HG02610 (cell line): ENCODE data around the gene AOC2.
"Not testable (repeated sequence)": the region's sequence is repeated elsewhere in the genome, so short reads cannot be mapped to it uniquely, and the experiment has no call there.

Experiments
- ATAC-seq: cut with Tn5 transposase; IDR thresholded peaks from one replicate; pipeline ENCODE4 v1.9.1; 2021; ENCODE audit warnings: mild to moderate bottlenecking, moderate library complexity; ENCODE audit not compliant: unreplicated experiment

The AOC2 gene

DNA sequence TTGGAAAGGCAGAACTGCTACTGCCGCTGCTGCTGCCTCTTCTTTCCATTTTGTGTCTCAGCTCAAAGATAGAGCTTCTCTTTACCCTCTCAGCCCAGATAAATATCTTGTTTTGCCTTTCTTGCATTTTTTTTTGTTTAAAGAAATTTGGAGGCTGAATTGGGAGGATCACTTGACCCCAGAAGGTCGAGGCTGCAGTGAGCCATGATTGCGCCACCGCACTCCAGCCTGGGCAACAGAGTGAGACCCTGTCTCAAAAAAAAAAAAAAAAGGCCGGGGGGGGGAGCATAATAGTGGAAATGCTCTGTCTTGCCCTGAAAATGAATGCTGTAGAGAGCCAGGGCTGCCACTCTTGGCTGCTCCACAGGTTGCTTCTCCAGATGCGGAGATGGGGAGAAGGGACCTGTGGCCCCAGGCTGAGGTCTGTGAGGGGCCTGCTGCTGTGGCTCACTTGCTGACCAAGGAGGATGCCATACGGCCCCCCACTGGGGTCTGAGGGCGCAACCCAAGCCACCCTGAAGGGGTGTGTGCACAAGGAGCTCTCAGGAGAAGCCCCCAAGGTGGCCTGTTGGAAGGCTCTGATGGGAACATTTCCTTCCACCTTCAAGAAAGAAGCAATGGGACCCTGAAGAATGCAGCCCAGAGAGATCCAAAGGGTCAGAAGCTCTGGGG, 34.7 kb downstream of the AOC2 start:
- no peak for ATAC-seq

DNA sequence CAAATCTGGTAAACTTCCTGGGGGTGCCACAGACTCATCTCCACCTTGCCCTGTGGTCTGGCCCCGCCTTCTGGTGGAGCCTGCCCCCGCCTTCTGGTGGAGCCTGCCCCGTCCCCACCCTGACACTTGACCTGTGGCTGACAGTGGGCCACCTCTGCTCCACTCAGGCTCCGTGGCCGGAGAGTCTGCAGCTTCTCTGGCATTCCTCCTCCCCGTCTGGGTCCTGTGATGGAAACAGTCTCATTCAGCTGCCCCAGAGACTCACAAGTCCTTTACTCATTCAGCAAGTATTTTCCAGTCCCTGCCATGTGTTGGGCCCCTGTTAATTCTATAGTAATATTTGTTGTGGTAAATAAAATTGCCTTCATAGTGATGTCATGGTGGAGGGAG, 35.2 kb downstream of the AOC2 start:
- ATAC-seq, result no peak

DNA sequence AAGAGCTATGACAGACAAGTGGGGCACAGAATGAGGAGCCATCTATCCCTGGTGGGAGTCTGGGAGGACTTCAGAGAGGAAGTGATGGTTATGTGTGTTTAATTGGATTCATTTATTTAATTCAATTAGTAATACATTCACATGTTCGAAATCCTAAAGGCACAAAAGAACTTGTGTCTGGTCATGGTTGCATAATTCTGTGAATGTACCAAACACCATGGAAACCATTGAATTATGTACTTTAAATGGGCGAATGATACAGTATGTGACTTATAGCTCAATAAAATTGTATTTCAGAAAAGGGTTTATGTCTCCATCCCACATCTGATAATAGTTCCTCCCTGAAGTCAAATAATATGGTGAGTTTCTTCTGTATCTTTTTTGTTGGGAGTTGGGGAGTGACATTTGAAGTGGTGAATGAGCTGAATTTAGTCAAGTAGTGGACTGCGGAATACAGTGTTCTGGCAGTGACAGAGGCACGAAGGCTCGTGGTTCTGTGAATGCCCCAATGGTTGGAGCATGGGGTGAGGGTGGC, 36.5 kb downstream of the AOC2 start:
- no peak for ATAC-seq

DNA sequence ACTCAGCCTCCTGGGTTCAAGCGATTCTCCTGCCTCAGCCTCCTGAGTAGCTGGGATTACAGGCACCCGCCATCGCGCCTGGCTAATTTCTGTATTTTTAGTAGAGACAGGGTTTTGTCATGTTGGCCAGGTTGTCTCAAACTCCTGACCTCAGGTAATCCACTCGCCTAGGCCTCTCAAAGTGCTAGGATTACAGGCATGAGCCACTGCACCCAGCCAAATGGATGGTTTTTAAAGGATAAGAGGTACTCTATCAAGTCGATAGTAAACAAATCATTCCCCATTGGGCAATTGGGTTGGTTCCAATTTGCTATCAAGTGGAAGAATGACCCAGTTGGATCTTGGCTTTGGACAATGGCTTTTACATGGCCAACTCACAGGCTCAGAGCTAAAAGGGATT, 37.3 kb downstream of the AOC2 start:
- ATAC-seq, result not testable (repeated sequence)

DNA sequence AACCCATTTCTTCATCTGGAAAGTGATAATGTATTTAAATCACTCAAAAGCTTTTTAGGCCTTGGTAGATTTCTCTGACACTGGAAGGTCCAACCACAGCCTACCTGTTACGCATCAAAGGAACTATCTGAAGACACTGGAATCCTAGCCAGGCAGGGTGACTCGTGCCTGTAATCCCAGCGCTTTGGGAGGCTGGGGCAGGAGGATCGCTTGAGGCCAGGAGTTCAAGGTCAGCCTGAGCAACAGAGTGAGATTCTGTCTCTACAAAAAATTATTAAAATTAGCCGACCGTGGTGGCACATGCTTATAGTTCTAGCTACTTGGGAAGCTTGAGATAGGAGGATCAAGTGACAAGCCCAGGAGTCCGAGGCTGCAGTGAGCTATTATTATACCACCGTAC, 37.8 kb downstream of the AOC2 start:
- no peak for ATAC-seq

DNA sequence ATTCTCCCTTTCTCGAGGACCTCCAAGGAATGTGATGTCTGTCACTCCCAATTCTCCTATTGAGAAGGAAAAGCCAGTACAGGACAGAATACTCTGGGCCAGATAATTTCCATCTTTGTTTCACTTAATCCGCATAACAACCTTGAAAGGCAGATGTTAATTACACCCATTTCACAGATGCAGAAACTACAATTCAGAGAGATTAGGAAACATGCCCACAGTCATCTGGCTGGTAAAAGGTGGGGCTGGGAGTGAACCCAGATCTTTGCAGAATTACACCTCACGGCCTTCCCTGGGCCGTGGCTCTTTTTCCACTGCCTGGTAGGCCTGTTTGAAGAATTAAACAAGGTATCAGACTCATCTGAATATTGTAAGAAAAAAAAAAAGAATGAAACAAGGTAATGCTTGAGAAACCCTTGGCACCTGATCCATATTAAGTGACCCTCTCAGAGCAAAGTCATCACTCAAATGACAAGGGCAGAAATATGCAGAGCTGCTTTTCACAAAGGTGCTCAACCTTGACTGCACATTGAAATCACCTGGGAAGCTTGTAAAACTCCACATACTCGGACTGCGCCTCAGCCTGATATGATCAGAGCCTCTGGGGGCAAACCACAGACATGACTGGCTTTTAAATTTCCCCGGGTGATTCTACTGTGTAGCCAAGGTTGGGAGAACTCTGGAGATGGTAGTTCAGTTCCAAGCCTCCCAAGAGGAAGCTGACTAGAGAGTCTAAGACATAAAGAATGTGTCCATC, 39.6 kb downstream of the AOC2 start:
- ATAC-seq, result no peak

DNA sequence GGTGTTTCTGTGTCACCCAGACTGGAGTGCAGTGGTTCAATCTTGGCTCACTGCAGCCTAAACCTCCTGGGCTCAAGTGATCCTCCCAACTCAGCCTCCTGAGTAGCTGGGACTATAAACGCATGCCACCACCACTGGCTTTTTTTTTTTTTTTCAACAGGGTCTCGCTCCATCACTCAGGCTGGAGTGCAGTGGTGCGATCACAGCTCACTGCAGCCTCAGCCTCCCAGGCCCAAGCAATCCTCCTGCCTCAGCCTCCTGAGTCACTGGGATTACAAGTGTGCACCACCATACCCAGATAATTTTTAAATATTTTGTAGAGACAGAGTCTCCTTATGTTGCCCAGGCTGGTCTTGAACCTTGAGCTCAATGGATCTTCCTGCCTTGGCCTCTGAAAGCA, 41.4 kb downstream of the AOC2 start:
- not testable (repeated sequence) for ATAC-seq

DNA sequence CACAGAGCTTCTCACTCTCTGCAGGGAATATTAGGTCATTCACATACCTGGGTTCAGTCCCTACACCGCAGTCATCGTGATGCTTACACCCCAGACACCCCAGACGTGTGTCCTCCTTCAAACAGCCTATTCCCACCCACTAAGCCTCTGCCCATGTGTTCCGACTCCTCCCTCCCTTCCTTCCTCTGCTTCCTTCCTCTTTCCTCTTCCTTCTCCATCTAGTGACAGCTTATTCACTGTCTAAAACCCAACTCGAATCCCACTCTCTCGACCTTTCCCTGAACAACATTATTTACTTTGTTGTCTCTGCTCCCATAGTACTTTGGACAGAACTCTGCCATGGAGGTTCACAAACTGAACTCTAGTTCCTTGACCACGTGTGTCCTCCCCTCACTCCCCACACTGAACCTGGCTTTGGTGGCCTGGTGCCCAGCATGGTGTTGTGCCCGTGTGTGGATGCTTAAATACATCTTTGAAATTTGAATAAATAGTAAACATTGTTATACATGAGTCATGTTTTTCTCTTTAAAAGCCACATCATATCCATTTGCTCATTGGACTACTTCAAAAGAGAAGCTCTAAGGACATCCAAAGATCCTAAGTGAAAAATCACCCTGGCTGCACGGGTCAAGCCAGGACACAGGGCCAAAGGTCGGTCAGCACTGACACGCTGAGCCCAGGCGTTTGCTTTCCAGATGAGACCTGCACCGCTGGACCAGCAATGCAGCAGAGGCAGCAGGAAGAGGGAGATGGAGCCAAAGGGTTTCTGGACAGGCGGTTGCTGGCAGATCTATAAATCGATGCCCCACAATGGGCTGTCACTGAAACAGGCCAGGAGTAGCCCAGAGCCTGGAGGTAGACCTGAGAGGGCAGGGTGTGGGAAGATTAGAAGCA, 42.1 kb downstream of the AOC2 start:
- no peak for ATAC-seq

DNA sequence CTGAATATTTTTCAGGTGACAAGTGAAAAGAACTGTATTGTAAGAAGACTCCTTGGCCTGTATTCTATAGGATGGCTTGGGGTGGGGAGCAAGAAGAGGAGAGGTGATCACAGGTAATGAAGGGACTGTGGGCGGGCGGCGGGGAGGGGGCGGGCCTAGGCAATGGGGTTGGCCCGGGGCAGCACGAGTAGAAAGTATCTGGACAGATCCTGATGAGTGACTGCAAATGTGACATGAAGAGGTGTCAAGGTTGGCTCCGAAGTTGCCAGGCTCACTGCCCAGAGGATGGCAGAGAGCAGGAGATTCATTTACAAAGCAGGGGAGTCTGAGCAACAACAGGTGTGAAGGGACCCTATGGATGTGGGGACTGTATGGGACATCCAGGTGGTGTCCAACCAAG, 45.4 kb downstream of the AOC2 start:
- ATAC-seq, result no peak

DNA sequence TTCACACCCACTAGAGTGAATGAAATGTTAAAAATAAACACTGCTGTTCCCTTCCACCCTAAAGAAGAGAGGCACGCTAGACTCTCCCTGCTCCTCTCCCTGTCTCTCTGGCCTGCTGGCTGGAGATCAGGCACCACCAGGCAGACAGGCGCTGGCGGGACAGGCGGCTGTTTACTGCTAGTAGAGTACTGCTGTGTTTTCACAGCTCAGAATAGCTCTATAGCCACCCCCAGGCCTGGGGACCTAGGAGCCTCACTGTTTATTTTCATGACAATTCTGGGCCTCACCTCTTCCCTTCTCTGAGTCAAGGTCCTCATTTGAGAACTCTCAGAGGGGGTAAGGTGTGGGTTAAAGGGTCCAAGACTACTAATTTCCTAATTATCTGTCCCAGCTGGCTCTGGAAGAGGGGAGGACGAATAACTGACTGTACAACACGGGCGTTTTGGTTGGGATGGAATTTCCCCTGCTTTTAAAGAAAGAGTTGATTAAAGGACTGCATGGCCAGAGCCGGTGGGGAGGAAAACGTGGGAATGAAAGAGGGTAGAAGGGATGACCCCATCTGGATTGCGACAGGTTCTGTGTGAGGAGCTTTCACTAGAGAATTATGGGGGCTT, 47.3 kb downstream of the AOC2 start:
- no peak for ATAC-seq

DNA sequence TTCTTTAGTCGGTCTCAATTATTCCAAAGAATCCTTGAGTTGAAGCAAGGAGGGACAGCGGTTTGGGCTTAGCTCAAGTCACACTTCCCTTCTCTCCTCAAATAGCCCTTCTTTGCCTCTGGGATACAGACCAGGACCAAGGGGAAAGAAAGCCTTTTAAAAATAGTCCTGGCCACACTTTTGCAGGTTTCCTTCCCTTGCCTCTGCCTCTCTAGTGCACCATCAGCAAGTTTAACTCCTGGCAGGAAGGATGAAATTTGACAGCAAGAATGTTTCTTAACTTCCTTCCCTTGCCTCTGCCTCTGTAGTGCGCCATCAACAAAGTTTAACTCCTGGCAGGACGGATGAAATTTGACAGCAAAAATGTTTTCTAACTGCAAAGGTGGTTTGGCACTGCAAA, 49.0 kb downstream of the AOC2 start:
- ATAC-seq, result no peak

DNA sequence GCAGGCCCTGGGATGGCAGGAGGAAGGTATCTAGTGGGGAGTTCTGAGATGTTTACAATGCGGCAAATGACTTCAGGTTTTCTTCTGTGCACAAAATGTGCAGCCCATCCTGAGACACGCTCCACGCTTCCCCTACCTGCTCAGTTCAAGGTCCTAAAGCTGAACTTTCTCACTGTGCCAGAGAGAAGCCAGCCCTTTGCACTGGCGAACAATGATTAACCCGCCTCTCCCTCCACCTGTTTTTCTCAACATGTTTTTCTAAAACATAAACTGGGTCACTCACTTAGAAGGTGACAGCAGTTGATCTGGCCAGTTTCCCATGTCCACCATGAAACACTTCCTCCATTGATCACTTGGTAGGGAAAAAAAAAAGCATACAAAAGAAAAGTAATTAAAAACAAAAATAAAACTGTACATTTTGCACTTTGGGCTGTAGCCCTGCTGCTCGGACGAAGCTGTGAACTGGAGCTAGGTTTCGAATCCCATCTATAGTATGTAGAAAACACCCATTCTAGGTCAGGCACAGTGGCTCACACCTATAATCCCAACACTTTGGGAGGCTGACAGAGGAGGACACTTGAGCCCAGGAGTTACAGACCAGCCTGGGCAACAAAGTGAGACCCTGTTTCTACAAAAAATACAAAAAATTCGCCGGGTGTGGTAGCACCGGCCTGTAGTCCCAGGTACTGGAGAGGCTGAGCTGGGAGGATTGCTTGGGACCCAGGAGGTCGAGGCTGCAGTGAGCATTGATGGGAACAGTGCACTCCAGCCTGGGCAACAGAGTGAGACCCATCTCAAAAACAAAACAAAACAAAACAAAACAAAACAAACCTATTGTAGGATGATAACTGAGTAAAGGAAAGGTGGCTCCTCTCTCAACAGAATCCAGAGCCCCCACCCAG, 50.2 kb downstream of the AOC2 start:
- no peak for ATAC-seq

DNA sequence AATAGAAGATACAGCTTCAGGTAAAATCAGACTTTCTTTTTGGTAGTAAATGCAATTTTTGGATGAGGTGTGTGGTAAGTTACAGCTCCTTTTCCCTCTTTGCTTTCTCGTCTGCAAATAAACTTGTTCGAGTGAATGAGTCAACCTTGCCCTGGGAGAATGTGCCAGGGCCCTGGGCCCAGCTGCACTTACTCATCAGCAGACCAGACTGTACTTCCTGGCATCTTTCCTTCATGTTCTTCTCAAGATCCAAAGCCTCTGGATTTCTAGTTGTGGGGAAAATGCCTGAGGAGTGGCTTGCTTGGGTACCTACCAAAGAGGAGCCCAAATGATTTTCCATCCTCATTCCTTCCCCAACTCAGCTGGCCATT, 50.8 kb downstream of the AOC2 start:
- ATAC-seq, result no peak

DNA sequence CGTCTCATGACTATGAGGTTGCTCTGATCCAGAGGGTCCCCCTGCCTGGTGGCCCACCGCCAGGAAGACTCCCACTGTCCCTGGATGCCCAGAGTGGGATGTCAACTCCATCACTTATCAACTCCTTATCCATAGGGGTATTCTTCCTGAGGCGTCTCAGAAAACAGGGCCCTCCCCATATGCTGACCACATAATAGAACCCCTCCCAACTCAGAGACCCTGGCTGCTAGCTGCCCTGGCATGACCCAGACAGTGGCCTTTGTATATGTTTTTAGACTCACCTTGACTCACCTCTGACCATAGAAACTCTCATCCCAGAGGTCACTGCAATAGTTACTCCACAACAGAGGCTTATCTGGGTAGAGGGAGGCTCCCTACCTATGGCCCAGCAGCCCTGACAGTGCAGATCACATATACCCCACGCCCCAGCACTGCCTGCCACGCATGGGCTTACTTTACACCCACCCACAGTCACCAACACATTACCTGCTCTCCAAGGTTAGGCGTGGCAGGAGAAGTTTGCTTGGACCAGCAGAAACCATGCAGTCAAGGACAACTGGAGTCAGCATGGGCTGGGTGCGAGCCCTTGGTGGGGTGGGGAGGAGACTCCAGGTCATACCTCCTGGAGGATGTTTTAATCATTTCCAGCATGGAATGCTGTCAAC, 53.9 kb downstream of the AOC2 start:
- no peak for ATAC-seq

DNA sequence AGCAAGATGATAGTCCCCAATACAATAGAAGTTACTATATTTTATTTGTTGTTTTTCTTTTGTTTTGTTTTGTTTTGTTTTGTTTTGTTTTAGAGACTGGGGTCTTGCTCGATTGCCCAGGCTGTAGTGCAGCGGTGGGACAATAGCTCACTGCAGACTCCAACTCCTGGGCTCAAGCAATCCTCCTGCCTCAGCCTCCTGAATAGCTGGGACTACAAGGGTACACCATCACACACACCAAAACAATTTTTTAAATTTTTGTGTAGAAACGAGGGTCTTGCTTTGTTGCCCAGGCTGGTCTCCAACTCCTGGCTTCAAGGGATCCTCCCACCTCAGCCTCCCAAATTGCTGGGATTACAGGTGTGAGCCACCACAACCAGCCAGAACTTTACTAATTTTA, 55.6 kb downstream of the AOC2 start:
- ATAC-seq, result not testable (repeated sequence)
